ENCODE data around the gene UBR4. TPM values are rescaled to one million over a fixed set of nuclear protein-coding genes. Genes with fewer than 3 reads are reported as not detected.

The UBR4 gene
- total and polyA plus RNA-seq, 2 of the 8 experiments (the other 6 are each of a cell fraction or from before 2014, with no cell fraction given), result 139 to 152 TPM

DNA sequence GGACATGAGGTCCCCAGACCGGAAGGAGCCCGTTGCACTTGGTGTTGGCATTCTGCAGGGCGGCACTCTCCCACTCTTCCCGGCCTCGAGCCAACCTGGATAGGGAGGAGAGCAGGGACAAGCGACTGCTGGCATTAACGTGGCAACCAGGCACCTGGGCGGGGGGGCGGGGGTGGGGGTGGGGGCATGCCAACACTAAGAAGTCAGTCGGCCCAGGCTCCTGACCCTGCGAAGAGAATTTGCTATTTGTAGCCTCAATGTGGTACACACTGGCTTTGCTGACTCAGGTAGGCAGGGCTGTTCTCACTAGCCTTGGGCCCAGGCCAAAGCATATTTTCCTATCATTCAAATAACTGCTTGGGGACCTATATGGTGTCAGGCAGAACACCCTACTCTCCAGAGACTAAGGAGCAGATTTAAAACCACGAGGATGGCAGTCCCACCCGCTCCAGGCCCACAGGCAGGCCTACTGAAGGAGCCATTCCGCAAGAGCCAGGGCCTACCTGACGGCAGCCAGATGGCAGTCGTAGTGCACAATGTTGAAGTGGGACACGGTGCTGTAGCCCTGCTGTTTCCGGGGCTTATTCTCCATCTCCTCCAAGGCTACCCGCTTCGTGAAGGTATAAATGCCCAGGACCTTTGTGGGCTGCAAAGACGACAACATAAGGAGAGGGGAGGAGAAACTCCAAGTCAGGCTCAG, 123.7 kb downstream of the UBR4 start:
- Histone ChIP-seq H2BK12ac (ENCODE audit: low read depth, low read length) (no peak overlapping the region), H3K27me3 (replicated peaks in 1 of 4; ENCODE audit: control insufficient read depth in 3 of 4, extremely low read depth in 1 of 4, insufficient read depth in 3 of 4, low read length in 3 of 4) (no peaks in the 10 kb centered on the region), H3K79me2 (ENCODE audit: control insufficient read depth in 1 of 2, insufficient read depth in 2 of 2, low read length in 2 of 2) (no peaks in the 10 kb centered on the region), H3K9ac (replicated peaks in 1 of 4; ENCODE audit: extremely low read depth in 1 of 4, low read depth in 3 of 4, low read length in 3 of 4) (no peak overlapping the region), H3K18ac (ENCODE audit: extremely low read depth, low read length) (no peak overlapping the region), H2BK15ac (ENCODE audit: low read length) (no peak overlapping the region), H4K5ac (ENCODE audit: insufficient read length, low read depth, low read length) (no peak overlapping the region), H2AFZ (ENCODE audit: low read length) (no peak overlapping the region), H3K79me1 (ENCODE audit: low read depth, low read length) (no peaks in the 10 kb centered on the region), H2BK120ac (replicated peaks; ENCODE audit: low read depth, low read length) (no peak overlapping the region), H3K23ac (ENCODE audit: insufficient read length) (no peak overlapping the region), H3K56ac (replicated peaks; ENCODE audit: insufficient read length, low read depth, low read length) (no peak overlapping the region), H2AK5ac (ENCODE audit: low read depth, low read length) (no peak overlapping the region), H3K4me3 (ENCODE audit: extremely low read depth in 1 of 4, insufficient read depth in 2 of 4, low read depth in 3 of 4, low read length in 4 of 4) (no peak overlapping the region), H3K27ac (ENCODE audit: low read depth, low read length) (no peak overlapping the region), H3K36me3 (ENCODE audit: control insufficient read depth in 2 of 4, insufficient read depth in 4 of 4, low read length in 3 of 4) (peaks cover 61 to 96% (median 93%) of the 10 kb centered on the region in 4 experiments), H3K14ac (ENCODE audit: insufficient read length) (no peak overlapping the region), H3K23me2 (ENCODE audit: low read depth, low read length) (no peaks in the 10 kb centered on the region), H4K20me1 (replicated peaks in 1 of 2; ENCODE audit: control insufficient read depth in 1 of 2, insufficient read depth in 2 of 2, low read length in 2 of 2) (peaks cover 0 to 2% of the 10 kb centered on the region in 2 experiments), H4K8ac (ENCODE audit: extremely low read depth, insufficient read depth, low read length) (no peak overlapping the region), H3K9me3 (ENCODE audit: insufficient read depth in 2 of 2, low read depth in 1 of 2, low read length in 1 of 2) (no peaks in the 10 kb centered on the region), H3K4ac (replicated peaks; ENCODE audit: insufficient read length, low read depth, low read length) (no peak overlapping the region), H3K4me1 (replicated peaks in 1 of 4; ENCODE audit: control insufficient read depth in 3 of 4, insufficient read depth in 4 of 4, low read length in 3 of 4) (no peaks in the 10 kb centered on the region), H2BK5ac (ENCODE audit: low read depth, low read length) (no peak overlapping the region), H3K4me2 (ENCODE audit: insufficient read depth in 1 of 2, low read depth in 2 of 2, low read length in 2 of 2) (no peak overlapping the region), H2BK20ac (ENCODE audit: low read length) (no peak overlapping the region), H4K91ac (replicated peaks; ENCODE audit: insufficient read length, low read length) (no peak overlapping the region)
- TF ChIP-seq KDM1A (IDR thresholded peaks at IDR 0.05; ENCODE audit: borderline replicate concordance, low read length) (no peak), NANOG (IDR thresholded peaks at IDR 0.05; ENCODE audit: insufficient read depth, low read depth, low read length, poor library complexity, severe bottlenecking) (no peak), JUND (IDR thresholded peaks at IDR 0.05; ENCODE audit: low read length) (no peak)
- FAIRE-seq, result no peak
- ChIA-PET CTCF (ENCODE audit: partially characterized antibody) (no interaction called here), POLR2A (ENCODE audit: partially characterized antibody) (no interaction called here)
- no peak for DNase-seq (ENCODE audit: low read depth in 1 of 2, low spot score in 2 of 2)
- WGBS, 2 experiments (ENCODE audit: extremely low coverage in 1 of 2, insufficient coverage in 1 of 2, insufficient read length in 1 of 2, insufficient replicate concordance in 2 of 2, low coverage in 1 of 2, low lambda C conversion rate in 2 of 2, missing lambda C conversion rate in 1 of 2), result 92% methylated on average over 14 of the region's 21 CpGs; no CpG with 5 or more reads in 1 of the 2 experiments
